IMR-90 (cell line): ENCODE results near the gene GIT2. TPM values are rescaled to one million over a fixed set of nuclear protein-coding genes. Genes with fewer than 3 reads are reported as not detected.

ENCODE experiments used
- ATAC-seq: fragments of 200-7000 bp; cut with Tn5 transposase; 2 replicates; pipeline ENCODE4 v1.9.1; 2020; ENCODE audit warnings: low read depth, mild to moderate bottlenecking, moderate library complexity
- BruUV-seq: library from RNA; stranded (reverse); fragments of 400-500 nt; replicated peaks from 2 replicates; lab custom pipeline; 2021; lab: Mats Ljungman, UMichigan
- CTCF ChIA-PET: fragments of 300-600 bp; formaldehyde crosslinking; extraction: SDS; loops from one replicate; lab custom pipeline; 2021; ENCODE audit warnings: antibody characterized with exemption; lab: Yijun Ruan, JAX
- POLR2A ChIA-PET: fragments of 300-600 bp; sonication (Branson Sonifier 250); formaldehyde crosslinking; loops from one replicate; lab custom pipeline; 2022; ENCODE audit warnings: antibody characterized with exemption; ENCODE audit not compliant: unreplicated experiment; lab: Charles Lee
- DNase-seq: peaks from one replicate; pipeline ENCODE4 v3.0.0; 2013
- H2AFZ ChIP-seq: replicated peaks from 2 replicates; pipeline ENCODE3; 2013; ENCODE audit warnings: low read length, mild to moderate bottlenecking; ENCODE audit not compliant: poor library complexity
- H2AK5ac ChIP-seq: 2 replicates; pipeline ENCODE4 v1.6.1; 2013; ENCODE audit warnings: low read depth, low read length, inconsistent platforms
- H2AK9ac ChIP-seq: replicated peaks from 2 replicates; pipeline ENCODE3; 2013; ENCODE audit warnings: mild to moderate bottlenecking, low read depth, low read length, moderate library complexity; ENCODE audit not compliant: poor library complexity
- H2BK120ac ChIP-seq: 2 replicates; pipeline ENCODE4 v1.6.1; 2013; ENCODE audit warnings: low read depth, low read length, inconsistent platforms
- H2BK15ac ChIP-seq: 3 replicates; pipeline ENCODE4 v1.6.1; 2013; ENCODE audit warnings: low read depth, low read length, inconsistent platforms
- H2BK20ac ChIP-seq: 2 replicates; pipeline ENCODE4 v1.6.1; 2013; ENCODE audit warnings: low read depth, mild to moderate bottlenecking, inconsistent platforms, low read length, moderate library complexity
- H2BK5ac ChIP-seq: 2 replicates; pipeline ENCODE4 v1.6.1; 2013; ENCODE audit warnings: mild to moderate bottlenecking, low read depth, low read length, inconsistent platforms; ENCODE audit not compliant: poor library complexity, severe bottlenecking
- H3K14ac ChIP-seq: replicated peaks from 2 replicates; pipeline ENCODE4 v1.6.1; 2013; ENCODE audit warnings: low read depth, low read length, inconsistent platforms
- H3K18ac ChIP-seq: 2 replicates; pipeline ENCODE4 v1.6.1; 2013; ENCODE audit warnings: low read depth, low read length, control low read depth
- H3K23ac ChIP-seq: 2 replicates; pipeline ENCODE4 v1.6.1; 2013; ENCODE audit warnings: low read depth, low read length, inconsistent platforms
- H3K27ac ChIP-seq: 2 replicates; pipeline ENCODE4 v1.5.1; 2013; ENCODE audit warnings: mild to moderate bottlenecking, control low read depth, low read length; ENCODE audit not compliant: insufficient read depth
- H3K27me3 ChIP-seq: 2 replicates; pipeline ENCODE4 v1.6.1; 2013; ENCODE audit warnings: low read length; ENCODE audit not compliant: control insufficient read depth, insufficient read depth
- H3K36me3 ChIP-seq: 2 replicates; pipeline ENCODE4 v1.6.1; 2013; ENCODE audit warnings: low read length, mixed read lengths; ENCODE audit not compliant: control insufficient read depth, insufficient read depth
- H3K4ac ChIP-seq: 2 replicates; pipeline ENCODE4 v1.6.1; 2013; ENCODE audit warnings: low read depth, low read length, inconsistent platforms
- H3K4me1 ChIP-seq: 2 replicates; pipeline ENCODE4 v1.6.1; 2013; ENCODE audit warnings: low read length, mixed read lengths; ENCODE audit not compliant: control insufficient read depth, insufficient read depth
- H3K4me2 ChIP-seq: 2 replicates; pipeline ENCODE4 v1.6.1; 2013; ENCODE audit warnings: low read depth, mild to moderate bottlenecking, control low read depth, low read length, moderate library complexity
- H3K4me3 ChIP-seq: 2 replicates; pipeline ENCODE4 v1.5.1; 2013; ENCODE audit warnings: low read depth, mild to moderate bottlenecking, control low read depth, low read length, moderate library complexity; ENCODE audit not compliant: insufficient read depth
- H3K56ac ChIP-seq: 2 replicates; pipeline ENCODE4 v1.6.1; 2013; ENCODE audit warnings: low read length, inconsistent platforms; ENCODE audit not compliant: insufficient read depth; ENCODE audit errors: extremely low read depth
- H3K79me1 ChIP-seq, 2 experiments: 2 replicates each; pipeline ENCODE4 v1.6.1; 2013; ENCODE audit warnings: low read length in 2 of 2, inconsistent platforms in 1 of 2, low read depth in 1 of 2
- H3K9ac ChIP-seq: 2 replicates; pipeline ENCODE4 v1.6.1; 2013; ENCODE audit warnings: low read depth, low read length, control low read depth
- H3K9me1 ChIP-seq: 2 replicates; pipeline ENCODE4 v1.6.1; 2013; ENCODE audit warnings: low read length, inconsistent platforms; ENCODE audit not compliant: insufficient read depth
- H3K9me3 ChIP-seq: 2 replicates; pipeline ENCODE4 v1.6.1; 2013; ENCODE audit warnings: low read length; ENCODE audit not compliant: control insufficient read depth, insufficient read depth
- H4K20me1 ChIP-seq: 2 replicates; pipeline ENCODE4 v1.6.1; 2013; ENCODE audit warnings: low read length, inconsistent platforms; ENCODE audit not compliant: insufficient read depth
- H4K5ac ChIP-seq: 2 replicates; pipeline ENCODE4 v1.6.1; 2013; ENCODE audit warnings: mild to moderate bottlenecking, low read depth, low read length, control low read depth
- H4K8ac ChIP-seq, 2 experiments: 2 replicates each; pipeline ENCODE4 v1.6.1; 2013; ENCODE audit warnings: low read depth in 2 of 2, low read length in 2 of 2, control low read depth in 1 of 2, inconsistent platforms in 1 of 2
- H4K91ac ChIP-seq: 2 replicates; pipeline ENCODE4 v1.6.1; 2013; ENCODE audit warnings: low read depth, low read length, inconsistent platforms; ENCODE audit not compliant: insufficient read depth
- CEBPB ChIP-seq: IDR thresholded peaks from 2 replicates; pipeline ENCODE4 v1.6.1; 2012; ENCODE audit warnings: low read depth, low read length, improper control_type of control experiment
- CHD1 ChIP-seq: IDR thresholded peaks from 2 replicates; pipeline ENCODE4 v1.6.1; 2012; ENCODE audit warnings: low read depth, low read length, improper control_type of control experiment
- CTCF ChIP-seq: conservative IDR thresholded peaks from 2 replicates; pipeline ENCODE4 v1.5.1; 2012; ENCODE audit warnings: mild to moderate bottlenecking, low read depth, low read length, improper control_type of control experiment
- FOS ChIP-seq: fragments of 150-350 bp; IDR thresholded peaks from 2 replicates; pipeline ENCODE4 v1.6.1; 2016; ENCODE audit warnings: low read depth, low read length
- MAZ ChIP-seq: IDR thresholded peaks from 2 replicates; pipeline ENCODE4 v1.6.1; 2012; ENCODE audit warnings: low read depth, mild to moderate bottlenecking, low read length, improper control_type of control experiment, moderate library complexity, borderline replicate concordance
- RCOR1 ChIP-seq: IDR thresholded peaks from 2 replicates; pipeline ENCODE4 v1.6.1; 2012; ENCODE audit warnings: mild to moderate bottlenecking, low read length, improper control_type of control experiment; ENCODE audit not compliant: insufficient replicate concordance
- RFX5 ChIP-seq: IDR thresholded peaks from 2 replicates; pipeline ENCODE4 v1.8.0; 2012; ENCODE audit warnings: low read depth, mild to moderate bottlenecking, low read length, moderate library complexity
- SMC3 ChIP-seq: fragments of 150-350 bp; IDR thresholded peaks from 2 replicates; pipeline ENCODE4 v1.6.1; 2016; ENCODE audit warnings: low read depth, mild to moderate bottlenecking, antibody characterized with exemption, low read length, moderate library complexity
- WGBS, 2 experiments: methylation state at CpG; one replicate each; pipeline versions ENCODE4 v1.1.5 to v1.1.7; 2013; ENCODE audit warnings: missing lambda C conversion rate in 2 of 2; ENCODE audit not compliant: insufficient read length in 1 of 2; ENCODE audit errors: extremely low coverage in 2 of 2; 5-methylcytosine and 5-hydroxymethylcytosine counted together
- dilution Hi-C: fragments of 300-500 bp; cut with HindIII; formaldehyde crosslinking; loops from one replicate; pipeline ENCODE4 v1.14.3; 2018; ENCODE audit warnings: low sequenced_read_pairs; ENCODE audit not compliant: unreplicated experiment
- in situ Hi-C: fragments of 300-500 bp; cut with MboI; formaldehyde crosslinking; loops from 3 replicates; pipeline ENCODE4 v1.14.3; 2019; ENCODE audit warnings: low sequenced_read_pairs, inconsistent platforms, mixed read lengths
- intact Hi-C: fragments of 100-400 bp; cut with micrococcal nuclease; formaldehyde crosslinking; loops from 2 replicates; pipeline ENCODE4 v1.10.0; 2022
- polyA plus RNA-seq, 3 experiments: library from polyadenylated mRNA; depleted of rRNA; stranded (reverse); fragments of >200 nt; gene quantifications; 2 replicates each; pipeline ENCODE4 v1.2.3, GENCODE V29; 2012; ENCODE audit warnings: low replicate concordance in 1 of 3
- total RNA-seq: library from RNA; depleted of rRNA; stranded (reverse); fragments of >200 nt; gene quantifications from 2 replicates; pipeline ENCODE4 v1.2.3, GENCODE V29; 2012

GIT2 gene
- total and polyA plus RNA-seq, 2 of the 4 experiments (the other 2 are of a cell fraction) = 48.0 to 71.9 TPM

DNA sequence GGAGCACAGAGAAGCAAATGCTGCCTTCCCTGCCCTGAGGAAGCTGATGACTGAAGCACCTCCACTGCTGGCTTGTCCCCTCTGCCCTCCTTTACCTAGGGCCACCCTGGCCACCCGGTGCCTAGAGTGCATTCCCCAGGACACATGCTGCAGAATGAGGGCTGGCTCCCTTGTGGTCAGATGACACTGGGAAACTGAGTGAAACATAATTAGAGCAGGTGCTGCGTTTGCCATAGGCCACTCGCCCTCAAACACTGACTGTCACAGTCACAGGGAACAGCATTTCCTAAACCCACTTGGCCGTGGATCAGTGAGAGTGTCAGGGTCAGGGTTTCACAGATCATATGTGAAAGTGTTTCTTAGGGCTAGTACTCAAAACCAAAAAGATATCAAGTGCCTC lies 80.1 kb downstream of the GIT2 start:
- Histone ChIP-seq H3K4me1 (no peaks in the 10 kb centered on the region), H2AK5ac (no peak overlapping the region), H3K9me1 (no peaks in the 10 kb centered on the region), H3K27me3 (no peaks in the 10 kb centered on the region), H2AK9ac (no peak overlapping the region), H2AFZ (no peak overlapping the region), H3K4ac (no peak overlapping the region), H3K79me1 (0 out of 4 replicates have a peak, but pooled peaks cover 0 to 5% of the 10 kb centered on the region in 2 experiments), H4K8ac (no peak overlapping the region), H3K4me2 (no peak overlapping the region), H4K5ac (no peak overlapping the region), H3K14ac (no peak overlapping the region), H4K20me1 (no peaks in the 10 kb centered on the region), H3K27ac (no peak overlapping the region), H3K23ac (no peak overlapping the region), H3K56ac (no peak overlapping the region), H4K91ac (no peak overlapping the region), H3K9ac (no peak overlapping the region), H2BK5ac (no peak overlapping the region), H2BK20ac (no peak overlapping the region), H3K9me3 (no peaks in the 10 kb centered on the region), H3K36me3 (peaks cover 55% of the 10 kb centered on the region), H3K18ac (no peak overlapping the region), H3K4me3 (no peak overlapping the region), H2BK120ac (no peak overlapping the region), H2BK15ac (no peak overlapping the region)
- dilution Hi-C loops (no loop called here), in situ Hi-C loops (no loop called here), intact Hi-C loops (no loop called here)
- DNase-seq (no peak), ATAC-seq (no peak)
- ChIA-PET POLR2A (no interaction called here), CTCF (no interaction called here)
- TF ChIP-seq CEBPB = no peak
- TF ChIP-seq CHD1 = no peak
- TF ChIP-seq RFX5 = no peak
- TF ChIP-seq CTCF = no peak
- TF ChIP-seq FOS = no peak
- no peak for TF ChIP-seq SMC3
- TF ChIP-seq MAZ = no peak
- no peak for TF ChIP-seq RCOR1
- no CpG with 5 or more reads among the region's 4 CpGs for WGBS, 2 experiments
- BruUV-seq = no TSS peak
